GM12874 (cell line): ENCODE measurements around the gene CHID1.

ENCODE experiments used
- CTCF ChIP-seq: IDR thresholded peaks from 2 replicates; pipeline ENCODE4 v1.5.1; 2011; ENCODE audit warnings: low read depth, mild to moderate bottlenecking, control low read depth, low read length, moderate library complexity; ENCODE audit not compliant: insufficient read depth

The CHID1 gene

DNA sequence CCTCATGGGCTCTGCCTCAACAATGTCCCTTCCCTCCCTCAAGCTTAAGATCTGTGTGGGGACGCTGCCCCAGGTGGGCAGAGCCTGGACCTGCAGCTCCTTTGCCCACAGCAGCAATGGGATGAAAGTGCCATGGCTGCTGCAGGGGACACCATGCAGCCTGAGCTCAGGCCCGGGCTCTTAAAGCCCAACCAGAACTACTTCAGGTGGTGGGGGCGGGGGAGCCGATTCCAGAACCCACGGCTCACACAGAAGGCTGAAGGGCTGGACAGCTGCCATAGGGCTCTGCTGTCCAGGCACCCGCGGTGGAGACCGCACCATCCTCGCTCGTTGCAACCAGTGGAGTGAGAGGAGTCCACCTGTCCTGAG is 12.5 kb downstream of the CHID1 start:
- peak; percentile 29; the same call in 1 of the 2 replicates for TF ChIP-seq CTCF

DNA sequence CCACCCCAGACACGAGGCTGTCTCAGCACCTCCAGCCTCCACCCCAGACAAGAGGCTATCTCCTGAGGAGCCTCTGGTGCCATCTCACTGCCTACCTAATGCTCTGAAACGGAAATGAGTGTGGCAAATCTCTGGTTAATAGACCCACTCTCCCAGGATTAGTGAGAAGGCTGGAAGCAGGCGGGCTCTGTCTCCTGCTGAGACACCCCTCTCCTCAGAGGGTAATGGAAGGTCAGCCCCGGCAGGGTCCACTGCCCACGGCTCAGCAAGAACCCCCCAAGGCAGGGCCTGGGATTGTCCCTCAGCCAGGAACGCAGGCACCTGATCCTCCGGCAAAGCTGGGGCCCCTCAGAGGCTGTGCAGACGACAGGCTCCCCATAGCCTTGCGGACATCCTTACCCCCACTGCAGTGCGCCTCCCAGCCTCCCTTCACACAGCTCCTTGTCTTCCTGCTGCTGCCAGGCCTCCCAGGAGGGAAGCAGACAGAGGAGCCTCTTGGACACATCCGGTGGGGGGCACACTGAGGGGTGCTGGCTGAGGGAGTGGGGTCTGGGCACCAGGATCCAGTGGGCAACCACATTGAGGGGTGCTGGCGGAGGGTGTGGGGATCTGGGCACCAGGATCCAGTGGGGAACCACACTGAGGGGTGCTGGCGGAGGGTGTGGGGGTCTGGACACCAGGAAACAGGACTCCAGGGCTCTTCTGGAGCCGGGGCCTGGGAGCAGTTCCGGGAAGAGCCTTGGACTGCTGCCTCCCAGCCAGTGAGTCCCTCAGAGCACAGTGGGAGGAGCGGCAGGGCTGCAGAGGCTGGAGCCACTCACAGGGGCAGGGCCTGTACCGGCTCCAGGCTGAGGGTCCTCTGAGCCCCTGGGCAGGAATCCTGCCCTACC is 13.1 kb downstream of the CHID1 start:
- TF ChIP-seq CTCF, result no peak

- TF ChIP-seq CTCF, result no peak
Observed at GRCh38 chr11:895331-896110, 15.1 kb downstream of the CHID1 start.

DNA sequence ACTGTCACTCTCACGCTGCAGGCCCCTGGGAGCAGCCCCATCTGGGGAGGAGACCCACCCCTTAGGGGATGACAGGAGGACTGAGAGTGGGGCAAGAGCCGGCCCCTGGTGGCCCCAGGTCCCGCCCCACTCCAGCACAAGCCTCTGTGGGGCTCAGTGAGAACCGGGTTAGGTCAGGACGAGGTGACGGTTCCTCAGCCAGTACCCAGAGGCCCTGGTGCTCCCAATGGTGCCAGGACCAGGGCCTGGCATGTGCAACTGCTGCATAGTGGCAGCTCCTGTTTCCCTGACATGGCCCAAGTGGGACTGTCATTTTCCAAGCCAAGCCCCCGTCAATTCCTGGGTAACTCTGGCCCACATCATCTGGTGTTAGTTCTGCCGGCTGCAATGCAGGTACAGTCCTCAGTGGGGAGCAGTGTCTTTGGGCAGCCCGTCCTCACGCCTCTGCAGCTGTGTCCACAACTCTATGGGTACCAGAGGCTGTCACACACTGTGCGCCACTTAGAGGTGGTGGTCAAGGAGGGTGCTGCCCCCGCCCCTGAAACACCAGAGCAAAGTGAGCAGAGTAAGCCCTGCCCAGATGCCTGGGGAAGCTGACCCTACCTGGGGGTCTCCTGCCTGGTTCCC is 15.9 kb downstream of the CHID1 start:
- TF ChIP-seq CTCF, result no peak

DNA sequence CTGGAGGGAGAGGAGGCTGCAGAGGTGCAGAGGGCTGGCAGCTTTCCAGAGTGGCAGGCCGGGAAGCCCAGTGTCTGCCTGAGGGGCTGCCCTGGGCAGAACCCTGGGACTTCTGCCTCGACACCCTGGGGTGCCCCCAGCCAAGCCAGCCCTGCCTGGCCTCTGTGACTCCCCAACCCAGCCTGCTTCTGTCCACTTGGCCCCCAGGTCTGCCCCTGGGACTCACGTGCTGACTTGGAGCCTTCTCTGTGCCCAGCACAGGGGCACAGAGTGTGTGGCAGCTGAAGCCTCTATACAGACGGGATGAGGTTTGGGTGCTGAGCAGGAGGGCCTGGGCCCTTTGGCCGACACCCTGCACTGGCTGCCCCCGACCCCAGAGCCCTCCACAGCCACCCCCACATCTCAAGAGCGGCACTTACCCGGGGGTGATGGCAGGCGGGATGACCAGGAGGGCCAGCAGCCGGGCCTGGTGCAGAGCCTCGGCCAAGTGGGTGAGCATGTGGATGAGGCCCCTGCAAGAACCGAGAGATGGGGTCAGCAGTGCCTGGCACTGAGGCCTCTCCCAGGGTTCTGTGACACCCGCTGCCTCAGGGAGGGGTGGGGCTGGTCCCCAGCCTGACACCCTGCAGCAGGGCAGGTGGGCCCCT is 17.5 kb downstream of the CHID1 start:
- TF ChIP-seq CTCF, result no peak

DNA sequence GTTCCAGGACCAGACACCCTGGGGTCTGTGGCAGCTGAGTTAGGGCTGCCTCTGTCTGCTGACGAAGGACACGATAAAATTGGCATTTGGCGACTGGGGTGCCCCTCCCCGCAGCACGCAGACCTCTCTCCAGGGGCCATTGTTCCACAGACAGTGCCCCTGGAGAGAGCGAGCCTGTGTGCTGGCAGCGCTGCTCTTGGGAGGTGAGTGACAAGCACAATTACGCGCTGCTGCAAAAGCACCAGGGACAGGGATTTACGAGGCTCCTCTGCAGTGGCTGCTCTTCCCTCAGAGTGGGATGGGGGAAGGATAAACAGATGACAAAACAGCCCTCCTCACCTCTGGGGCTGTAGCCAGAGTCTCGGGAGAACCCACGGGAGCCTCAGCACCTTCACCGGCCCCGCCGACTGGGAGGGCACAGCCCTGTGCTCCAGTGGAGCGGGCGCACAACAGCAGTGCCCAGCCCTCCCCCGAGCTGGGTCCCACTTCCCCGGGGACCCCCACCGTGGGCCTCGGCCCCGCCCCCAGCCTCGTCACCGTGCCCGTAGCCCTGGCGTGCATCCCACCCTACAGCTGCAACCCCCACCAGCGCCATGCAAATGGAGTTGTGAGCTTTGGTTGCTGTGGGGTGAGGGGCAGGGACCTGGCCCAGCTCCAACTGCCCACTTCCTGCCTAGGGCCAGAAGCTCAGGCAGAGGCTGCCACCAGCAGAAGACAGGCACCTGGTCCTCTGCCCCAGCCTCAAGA is 19.6 kb downstream of the CHID1 start:
- TF ChIP-seq CTCF, result no peak
